Bronchial epithelial cell (primary cell): ENCODE measurements around the gene OR5B3. TPM values are rescaled to one million over a fixed set of nuclear protein-coding genes. Genes with fewer than 3 reads are reported as not detected.
"Not testable (repeated sequence)": the region's sequence is repeated elsewhere in the genome, so short reads cannot be mapped to it uniquely, and the experiment has no call there.

Experiments
- DNase-seq: peaks from one replicate; pipeline ENCODE4 v3.0.0-alpha.2; 2010; ENCODE audit warnings: low read depth
- FAIRE-seq: peaks from 2 replicates; lab custom pipeline; 2011; peaks lifted over from hg19 to GRCh38; lab: Jason Lieb, UNC
- H3K27me3 ChIP-seq: 2 replicates; pipeline ENCODE4 v1.5.1; 2011; ENCODE audit warnings: low read length; ENCODE audit not compliant: control insufficient read depth, insufficient read depth
- H3K36me3 ChIP-seq: 2 replicates; pipeline ENCODE4 v1.5.1; 2011; ENCODE audit warnings: low read length; ENCODE audit not compliant: control insufficient read depth, insufficient read depth
- H3K4me3 ChIP-seq: 2 replicates; pipeline ENCODE4 v1.5.1; 2011; ENCODE audit warnings: mild to moderate bottlenecking, low read depth, low read length, control low read depth
- total RNA-seq: library from RNA; depleted of rRNA; stranded (reverse); fragments of >200 nt; gene quantifications from 2 replicates; pipeline ENCODE4 v1.2.1, GENCODE V29; 2014
- TF ChIP-seq, protein P1 (sequence below): IDR thresholded peaks from 2 replicates; pipeline ENCODE4 v1.5.1; 2011; ENCODE audit warnings: mild to moderate bottlenecking, moderate library complexity, low read length, control low read depth, inconsistent platforms; ENCODE audit not compliant: insufficient read depth, severe bottlenecking

Gene OR5B3
- total RNA-seq, 1 donor from 2014 or later = not detected

- DNase-seq (no peak), FAIRE-seq (no peak)
- Histone ChIP-seq H3K36me3 (no peaks in the 10 kb centered on the region), H3K27me3 (no peaks in the 10 kb centered on the region), H3K4me3 (no peak overlapping the region)
- TF ChIP-seq, protein P1, sequence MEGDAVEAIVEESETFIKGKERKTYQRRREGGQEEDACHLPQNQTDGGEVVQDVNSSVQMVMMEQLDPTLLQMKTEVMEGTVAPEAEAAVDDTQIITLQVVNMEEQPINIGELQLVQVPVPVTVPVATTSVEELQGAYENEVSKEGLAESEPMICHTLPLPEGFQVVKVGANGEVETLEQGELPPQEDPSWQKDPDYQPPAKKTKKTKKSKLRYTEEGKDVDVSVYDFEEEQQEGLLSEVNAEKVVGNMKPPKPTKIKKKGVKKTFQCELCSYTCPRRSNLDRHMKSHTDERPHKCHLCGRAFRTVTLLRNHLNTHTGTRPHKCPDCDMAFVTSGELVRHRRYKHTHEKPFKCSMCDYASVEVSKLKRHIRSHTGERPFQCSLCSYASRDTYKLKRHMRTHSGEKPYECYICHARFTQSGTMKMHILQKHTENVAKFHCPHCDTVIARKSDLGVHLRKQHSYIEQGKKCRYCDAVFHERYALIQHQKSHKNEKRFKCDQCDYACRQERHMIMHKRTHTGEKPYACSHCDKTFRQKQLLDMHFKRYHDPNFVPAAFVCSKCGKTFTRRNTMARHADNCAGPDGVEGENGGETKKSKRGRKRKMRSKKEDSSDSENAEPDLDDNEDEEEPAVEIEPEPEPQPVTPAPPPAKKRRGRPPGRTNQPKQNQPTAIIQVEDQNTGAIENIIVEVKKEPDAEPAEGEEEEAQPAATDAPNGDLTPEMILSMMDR = no peak
These were observed 27.5 kb upstream of the OR5B3 start for GRCh38 chr11:58434217-58434616.

DNA sequence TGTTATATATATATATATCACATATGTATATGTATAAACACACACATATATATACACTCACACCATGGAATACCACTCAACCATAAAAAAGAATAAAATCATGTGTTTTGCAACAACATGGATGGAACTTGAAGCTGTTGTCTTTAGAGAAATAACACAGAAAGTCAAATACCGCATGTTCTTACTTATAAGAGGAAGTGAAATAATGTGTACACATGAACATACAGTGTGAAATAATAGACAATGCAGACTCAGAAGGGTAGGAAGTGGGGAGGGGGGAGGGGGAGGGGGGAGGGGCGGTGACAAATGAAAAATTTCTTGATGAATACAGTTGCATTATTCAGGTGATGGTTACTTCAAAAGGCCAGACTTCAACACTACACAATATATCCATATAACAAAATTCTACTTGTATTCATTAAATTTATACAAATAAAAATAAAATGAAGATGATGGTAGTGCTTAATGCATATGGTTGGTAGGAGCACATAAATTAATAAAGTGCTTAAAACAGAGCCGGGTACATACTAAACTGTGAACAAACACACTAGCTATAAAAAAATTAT, 27.0 kb upstream of the OR5B3 start:
- DNase-seq = no peak
- H3K27me3 ChIP-seq = no peaks in the 10 kb centered on the region
- no peaks in the 10 kb centered on the region for H3K36me3 ChIP-seq
- H3K4me3 ChIP-seq = no peak overlapping the region
- FAIRE-seq = no peak
- TF ChIP-seq, protein P1 = no peak

DNA sequence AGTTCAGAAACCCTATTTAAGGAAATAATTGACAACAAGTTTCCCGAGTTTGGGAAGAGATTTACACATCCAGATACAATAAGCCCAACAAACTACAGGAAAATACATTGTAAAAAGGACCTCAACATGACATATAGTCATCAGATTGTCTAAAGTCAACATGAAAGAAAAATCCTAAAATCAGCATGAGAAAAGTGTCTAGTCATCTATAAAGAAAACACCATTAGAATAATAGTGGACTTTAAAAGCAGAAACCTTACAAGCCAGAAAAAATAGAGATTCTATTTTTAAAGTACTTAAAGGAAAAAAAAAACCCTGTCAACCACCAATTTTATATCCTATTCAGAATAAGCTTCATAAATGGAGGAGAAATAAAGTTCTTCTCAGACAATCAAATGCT, 22.6 kb upstream of the OR5B3 start:
- TF ChIP-seq, protein P1 = no peak
- no peak for FAIRE-seq
- no peaks in the 10 kb centered on the region for H3K27me3 ChIP-seq
- no peak for DNase-seq
- no peak overlapping the region for H3K4me3 ChIP-seq
- no peaks in the 10 kb centered on the region for H3K36me3 ChIP-seq

DNA sequence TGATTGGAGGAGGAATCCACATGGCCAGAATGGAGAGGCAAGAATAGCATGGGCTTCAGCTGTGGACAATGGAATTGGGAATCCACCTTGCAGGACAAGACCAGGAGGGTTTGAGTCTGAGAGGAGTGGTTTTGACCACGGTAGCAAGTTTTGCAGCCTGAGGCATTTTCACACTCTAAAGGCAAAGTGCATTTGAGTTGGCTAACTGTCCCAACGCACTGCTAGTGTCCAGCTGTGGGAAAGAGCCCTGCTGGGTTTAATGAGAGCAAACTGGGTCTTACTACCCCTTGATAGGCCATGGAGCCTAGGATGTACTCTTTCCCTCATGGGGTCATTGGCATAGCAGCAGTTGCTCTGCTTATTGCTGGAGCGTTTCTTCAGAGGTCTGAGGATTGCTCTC, 21.3 kb upstream of the OR5B3 start, which contains the start of gene OR5B2:
Gene OR5B2, minus strand, starts transcription at position 101 of the 400 bp plus-strand sequence. CDS start 4,860 bp downstream, outside the sequence.
- no peak within 1 kb of the TSS for H3K4me3 ChIP-seq
- FAIRE-seq (peak; percentile 36), DNase-seq (no peak)
- H3K36me3 ChIP-seq = no peaks in the 10 kb centered on the region
- H3K27me3 ChIP-seq = no peaks in the 10 kb centered on the region
- TF ChIP-seq, protein P1 = no peak

DNA sequence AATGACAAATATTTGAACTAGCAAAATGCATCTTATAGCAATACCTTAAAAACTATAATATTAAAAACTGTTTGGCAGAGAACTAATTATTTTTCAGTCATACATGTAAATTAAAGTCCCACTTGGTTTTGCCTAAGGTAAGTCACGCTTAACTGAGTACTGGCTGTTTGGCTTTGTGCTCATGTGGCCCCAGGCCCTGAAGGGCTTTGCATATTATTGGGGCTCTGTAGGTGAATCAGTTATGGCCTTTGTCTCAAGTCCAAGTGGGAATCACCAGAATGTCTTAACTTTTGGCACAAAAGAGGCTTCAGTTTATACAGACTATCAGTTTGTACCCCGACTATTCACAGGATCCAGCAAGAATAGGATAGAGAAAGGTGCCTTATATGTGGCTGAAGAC, 7.1 kb downstream of the OR5B3 start:
- not testable (repeated sequence) for DNase-seq, H3K27me3 ChIP-seq, H3K36me3 ChIP-seq, H3K4me3 ChIP-seq, FAIRE-seq

GRCh38 chr11:58395581-58395980, 11.1 kb downstream of the OR5B3 start:
- DNase-seq (no peak), FAIRE-seq (no peak)
- Histone ChIP-seq H3K27me3 (no peaks in the 10 kb centered on the region), H3K36me3 (no peaks in the 10 kb centered on the region), H3K4me3 (no peak overlapping the region)
- TF ChIP-seq, protein P1 = no peak
